HG03045 (cell line): Measurements from ENCODE around the gene SYT7.

ENCODE experiments used
- ATAC-seq: cut with Tn5 transposase; IDR thresholded peaks from one replicate; pipeline ENCODE4 v1.9.1; 2021; ENCODE audit warnings: mild to moderate bottlenecking, moderate library complexity; ENCODE audit not compliant: unreplicated experiment

SYT7 gene

GRCh38 chr11:61522881-61523280 is 58.0 kb downstream of the SYT7 start:
- no peak for ATAC-seq

GRCh38 chr11:61518032-61518795 is 62.7 kb downstream of the SYT7 start:
- no peak for ATAC-seq

- ATAC-seq, result no peak
Observed at GRCh38 chr11:61516675-61517572, 64.0 kb downstream of the SYT7 start.

GRCh38 chr11:61516191-61516590 is 64.7 kb downstream of the SYT7 start:
- no peak for ATAC-seq

- no peak for ATAC-seq
Observed at GRCh38 chr11:61515686-61516085, 65.2 kb downstream of the SYT7 start.

GRCh38 chr11:61514050-61514917 is 66.6 kb downstream of the SYT7 start:
- no peak for ATAC-seq

- ATAC-seq, result no peak
Observed at GRCh38 chr11:61513143-61513765, 67.6 kb downstream of the SYT7 start.

- ATAC-seq, result no peak
Observed at GRCh38 chr11:61512435-61512834, 68.4 kb downstream of the SYT7 start.

- ATAC-seq, result no peak
Observed at GRCh38 chr11:61511383-61511782, 69.5 kb downstream of the SYT7 start.

- ATAC-seq, result no peak
Observed at GRCh38 chr11:61510974-61511373, 69.9 kb downstream of the SYT7 start.

- no peak for ATAC-seq
Observed at GRCh38 chr11:61510166-61510919, 70.5 kb downstream of the SYT7 start.

GRCh38 chr11:61509043-61510029 is 71.5 kb downstream of the SYT7 start:
- no peak for ATAC-seq

- no peak for ATAC-seq
Observed at GRCh38 chr11:61507962-61508861, 72.7 kb downstream of the SYT7 start, which contains the start of gene LRRC10B. LRRC10B (plus strand) TSS chr11:61508749; CDS start chr11:61508999, 250 bp downstream.

GRCh38 chr11:61507012-61507768 is 73.7 kb downstream of the SYT7 start:
- no peak for ATAC-seq

GRCh38 chr11:61505640-61506155 is 75.2 kb downstream of the SYT7 start:
- no peak for ATAC-seq

GRCh38 chr11:61505106-61505505 is 75.8 kb downstream of the SYT7 start:
- no peak for ATAC-seq
